Activated CD4-positive, CD25-positive, alpha-beta regulatory T cell treated with anti-CD3 and anti-CD28 coated beads, Interleukin-2, amount 50 U/mL, for 72 hours (primary cell): ENCODE data around the gene FFAR4.

Experiments used
- DNase-seq: peaks from one replicate; pipeline ENCODE4 v3.0.0; 2021

FFAR4 gene

DNA sequence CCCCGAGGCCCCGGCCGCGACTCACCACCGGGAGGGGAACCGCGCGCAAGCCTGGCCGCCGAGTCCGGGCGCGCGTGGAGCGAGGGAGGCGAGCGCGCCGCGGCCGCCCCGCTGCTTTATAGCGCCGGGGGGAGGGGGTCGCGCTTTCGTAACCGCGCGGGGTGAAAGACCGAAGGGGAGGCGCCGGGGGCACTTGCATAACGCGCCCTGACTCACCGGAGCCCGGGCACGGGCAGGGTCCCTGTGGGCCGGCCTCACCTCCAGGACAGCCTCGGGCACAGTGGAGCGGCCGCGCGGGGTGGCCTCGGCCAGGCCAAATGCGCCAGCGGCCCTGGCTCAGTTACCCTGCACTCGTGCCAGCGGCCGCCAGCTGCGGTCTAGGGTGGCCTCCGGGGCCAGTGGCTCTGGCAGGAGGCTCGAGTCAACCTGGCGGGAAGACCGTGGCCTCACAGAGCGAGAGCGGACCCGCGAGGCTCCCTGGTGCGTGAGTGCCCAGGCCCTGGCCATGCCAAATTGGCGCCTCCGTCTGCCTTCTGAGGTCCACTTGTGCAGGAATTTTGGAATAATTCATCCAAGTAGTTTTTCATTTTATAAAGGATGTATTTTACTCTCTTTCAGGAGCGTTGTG lies 34.8 kb downstream of the FFAR4 start, which contains the start of gene RBP4:
Gene RBP4, minus strand, starts transcription at position 90 of the 628 bp plus-strand sequence. CDS start 207 bp downstream, outside the sequence.
- no peak for DNase-seq

DNA sequence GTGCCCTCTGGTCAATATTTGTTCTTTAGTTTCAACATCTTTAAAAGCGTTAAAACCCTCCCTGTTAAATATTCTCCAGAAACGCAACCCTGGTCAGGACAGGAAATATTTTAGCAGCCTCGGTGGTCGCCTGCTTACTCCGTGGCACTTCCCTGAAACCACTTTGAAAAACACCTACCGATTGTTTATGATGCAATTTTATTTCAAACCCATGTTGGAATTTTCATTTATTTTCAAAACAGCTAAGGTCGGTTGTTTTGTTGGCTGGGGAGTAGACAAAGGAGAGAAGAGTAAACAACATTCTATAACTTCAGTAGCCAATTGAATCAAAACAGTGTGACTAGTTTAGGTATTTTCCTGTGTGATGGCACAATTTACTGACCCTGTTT lies 35.3 kb downstream of the FFAR4 start:
- no peak for DNase-seq

- no peak for DNase-seq
Observed at GRCh38 chr10:93603023-93603422, 36.6 kb downstream of the FFAR4 start.

DNA sequence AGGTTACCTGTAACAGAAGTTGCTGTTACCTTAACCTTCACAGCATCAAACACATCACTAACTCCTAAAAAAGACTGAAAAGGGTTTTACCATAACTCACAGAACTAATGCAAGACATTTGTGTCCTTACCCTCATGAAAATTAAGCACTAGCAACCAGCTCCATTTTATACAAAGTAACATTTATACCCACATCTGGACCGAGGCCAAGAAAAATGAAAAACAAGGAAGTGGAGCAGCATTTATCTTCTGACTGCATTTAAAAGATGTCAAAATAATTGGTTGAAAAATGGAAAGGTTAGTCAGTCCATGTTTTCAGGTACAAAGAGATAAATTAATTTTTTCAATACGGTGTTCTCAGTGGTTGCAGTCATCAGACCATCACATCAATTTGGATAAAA lies 37.7 kb downstream of the FFAR4 start:
- DNase-seq = no peak

- no peak for DNase-seq
Observed at GRCh38 chr10:93608421-93608820, 42.0 kb downstream of the FFAR4 start.

DNA sequence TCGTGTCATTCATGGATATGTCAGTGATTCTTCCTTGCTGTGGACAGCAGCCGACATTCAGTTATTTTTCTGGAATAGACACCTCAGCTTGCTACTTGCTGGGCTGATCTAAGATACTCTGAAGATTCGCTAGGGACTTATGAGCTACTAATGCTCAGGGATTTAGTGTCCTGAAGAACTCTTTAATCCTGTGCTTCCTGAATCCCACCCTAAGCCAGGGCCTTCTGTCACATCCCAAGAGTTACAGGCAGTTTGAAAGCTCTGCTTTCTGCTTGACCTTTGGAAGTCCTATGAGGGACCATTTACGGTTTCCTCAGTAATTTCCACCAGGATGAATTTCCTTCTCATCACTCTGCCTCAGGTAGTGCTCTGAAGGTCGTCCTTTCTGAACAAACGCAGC lies 45.8 kb downstream of the FFAR4 start, which contains the start of gene PDE6C:
Gene PDE6C, plus strand, starts transcription at position 227 of the 400 bp plus-strand sequence. CDS start 189 bp downstream, outside the sequence.
- DNase-seq = no peak

GRCh38 chr10:93613126-93613525 lies 46.7 kb downstream of the FFAR4 start:
- no peak for DNase-seq

- DNase-seq = no peak
Observed at GRCh38 chr10:93614101-93614825, 47.8 kb downstream of the FFAR4 start.

DNA sequence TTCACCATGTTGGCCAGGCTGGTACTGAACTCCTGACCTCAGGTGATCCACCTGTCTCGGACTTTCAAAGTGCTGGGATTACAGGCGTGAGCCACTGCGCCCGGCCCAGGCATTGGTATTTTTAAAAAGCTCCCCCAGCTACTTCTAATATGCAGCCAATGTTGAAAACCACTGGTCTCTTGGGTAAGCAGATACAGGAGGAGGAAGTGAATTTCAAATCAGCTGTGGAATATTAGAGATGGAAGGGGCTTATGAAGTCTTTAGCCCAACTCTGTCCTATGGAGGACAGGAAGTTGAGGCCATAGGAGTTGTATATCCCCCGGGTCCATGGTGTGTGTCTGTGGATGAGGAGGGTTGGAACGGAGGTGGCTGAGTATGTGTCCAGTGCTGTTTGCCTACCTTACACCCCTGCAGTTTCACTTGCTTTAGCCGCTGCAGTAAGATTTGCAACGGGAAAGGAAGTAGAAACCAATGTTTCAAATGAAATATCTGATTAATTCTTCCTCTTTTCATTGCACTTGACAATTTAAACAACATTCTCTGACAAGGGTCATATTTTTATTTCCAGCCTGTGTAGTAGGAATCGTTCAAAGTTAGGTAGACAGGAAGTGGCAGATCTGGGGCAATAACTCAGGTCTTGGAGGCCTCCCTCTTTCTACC lies 49.2 kb downstream of the FFAR4 start:
- no peak for DNase-seq

DNA sequence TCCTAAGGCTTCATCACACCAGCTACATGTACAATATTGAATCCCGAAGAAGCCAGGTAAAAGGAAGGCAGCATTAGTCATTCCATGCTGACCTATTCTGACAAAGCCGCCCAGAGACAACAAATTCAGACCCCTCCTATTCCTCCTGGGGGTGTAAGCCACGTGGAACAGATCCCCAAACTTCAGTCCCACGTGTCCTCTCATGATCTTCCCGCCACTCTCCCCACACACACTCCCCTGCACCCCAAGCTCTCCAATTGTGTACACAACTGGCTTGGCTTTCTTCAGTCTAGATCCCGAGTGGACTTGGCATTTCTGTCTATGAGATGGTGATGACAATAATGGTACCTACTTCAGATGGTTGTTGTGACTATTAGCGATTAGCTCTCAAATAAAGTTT lies 54.5 kb downstream of the FFAR4 start:
- no peak for DNase-seq

DNA sequence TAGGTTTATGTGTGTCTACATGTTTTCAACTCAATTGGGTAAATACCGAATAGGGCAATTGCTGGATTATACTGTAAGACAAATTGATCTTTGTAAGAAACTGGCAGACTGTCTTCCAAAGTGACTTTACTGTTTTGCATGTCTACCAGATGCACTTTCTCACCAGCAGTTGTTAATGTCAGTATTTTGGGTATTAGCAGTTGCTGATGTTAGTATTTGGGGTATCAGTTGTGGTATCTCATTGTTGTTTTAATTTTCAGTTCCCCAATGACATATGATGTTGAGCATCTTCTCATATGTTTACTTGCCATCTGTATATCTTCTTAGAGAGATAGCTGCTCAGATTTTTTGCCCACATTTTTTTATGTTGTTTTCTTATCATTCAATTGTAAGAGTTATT lies 56.5 kb downstream of the FFAR4 start:
- DNase-seq = no peak

DNA sequence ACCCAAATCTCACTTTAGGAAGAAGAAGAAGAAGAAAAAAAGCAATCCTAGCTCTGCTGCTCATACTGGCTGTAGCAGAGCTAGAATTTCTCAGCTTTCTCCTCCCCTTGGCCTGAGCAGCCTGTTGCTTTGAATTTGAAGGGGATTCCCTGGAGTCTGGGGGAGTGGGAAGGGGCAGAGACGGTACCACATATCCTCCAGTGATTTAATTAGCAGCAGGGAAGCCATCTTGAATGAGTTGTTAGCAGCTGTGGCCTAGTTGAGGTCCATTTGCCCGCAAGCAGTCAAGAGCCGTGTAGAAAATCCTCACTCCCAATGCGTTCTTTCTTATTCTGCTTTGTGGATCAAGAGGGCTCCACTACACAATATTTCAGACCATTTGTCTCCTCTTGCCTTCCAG lies 62.4 kb downstream of the FFAR4 start:
- DNase-seq = no peak

- no peak for DNase-seq
Observed at GRCh38 chr10:93629647-93630305, 63.3 kb downstream of the FFAR4 start.

GRCh38 chr10:93630625-93631557 lies 64.4 kb downstream of the FFAR4 start:
- DNase-seq = no peak
